ENCODE measurements around the gene LTF.
"Not testable (repeated sequence)": the region's sequence is repeated elsewhere in the genome, so short reads cannot be mapped to it uniquely, and the experiment has no call there.

DNA sequence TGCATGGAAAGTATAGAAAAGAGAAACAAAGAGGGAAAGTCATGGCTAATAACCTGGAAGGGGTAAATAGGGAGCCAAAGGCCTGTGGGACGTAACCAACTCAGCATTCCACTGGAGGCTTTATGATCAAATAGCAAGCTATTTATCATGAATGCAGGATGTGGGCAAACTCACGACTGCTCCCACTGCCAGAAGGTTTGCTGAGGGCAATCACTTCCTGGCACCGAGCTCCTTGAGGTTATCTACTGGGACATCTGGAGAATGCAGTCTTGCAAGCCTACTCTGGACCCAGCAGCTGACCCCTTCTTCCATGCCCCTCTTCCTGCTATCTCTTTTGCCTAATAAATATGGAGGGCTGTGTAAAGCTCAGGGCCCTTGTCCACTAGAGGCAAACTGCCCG, 38.2 kb downstream of the LTF start:
- TF ChIP-seq, protein P1, sequence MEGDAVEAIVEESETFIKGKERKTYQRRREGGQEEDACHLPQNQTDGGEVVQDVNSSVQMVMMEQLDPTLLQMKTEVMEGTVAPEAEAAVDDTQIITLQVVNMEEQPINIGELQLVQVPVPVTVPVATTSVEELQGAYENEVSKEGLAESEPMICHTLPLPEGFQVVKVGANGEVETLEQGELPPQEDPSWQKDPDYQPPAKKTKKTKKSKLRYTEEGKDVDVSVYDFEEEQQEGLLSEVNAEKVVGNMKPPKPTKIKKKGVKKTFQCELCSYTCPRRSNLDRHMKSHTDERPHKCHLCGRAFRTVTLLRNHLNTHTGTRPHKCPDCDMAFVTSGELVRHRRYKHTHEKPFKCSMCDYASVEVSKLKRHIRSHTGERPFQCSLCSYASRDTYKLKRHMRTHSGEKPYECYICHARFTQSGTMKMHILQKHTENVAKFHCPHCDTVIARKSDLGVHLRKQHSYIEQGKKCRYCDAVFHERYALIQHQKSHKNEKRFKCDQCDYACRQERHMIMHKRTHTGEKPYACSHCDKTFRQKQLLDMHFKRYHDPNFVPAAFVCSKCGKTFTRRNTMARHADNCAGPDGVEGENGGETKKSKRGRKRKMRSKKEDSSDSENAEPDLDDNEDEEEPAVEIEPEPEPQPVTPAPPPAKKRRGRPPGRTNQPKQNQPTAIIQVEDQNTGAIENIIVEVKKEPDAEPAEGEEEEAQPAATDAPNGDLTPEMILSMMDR (IDR thresholded peaks at IDR 0.05 in 4 of 5, conservative IDR thresholded peaks at IDR 0.05 in 1 of 5) = not testable (repeated sequence)
- TF ChIP-seq POLR2A (IDR thresholded peaks at IDR 0.05) = not testable (repeated sequence)

All from gastrocnemius medialis (tissue), 4 donors.